ENCODE data around the gene SIK2.
"Not testable (repeated sequence)": the region's sequence is repeated elsewhere in the genome, so short reads cannot be mapped to it uniquely, and the experiment has no call there.

SIK2 gene

DNA sequence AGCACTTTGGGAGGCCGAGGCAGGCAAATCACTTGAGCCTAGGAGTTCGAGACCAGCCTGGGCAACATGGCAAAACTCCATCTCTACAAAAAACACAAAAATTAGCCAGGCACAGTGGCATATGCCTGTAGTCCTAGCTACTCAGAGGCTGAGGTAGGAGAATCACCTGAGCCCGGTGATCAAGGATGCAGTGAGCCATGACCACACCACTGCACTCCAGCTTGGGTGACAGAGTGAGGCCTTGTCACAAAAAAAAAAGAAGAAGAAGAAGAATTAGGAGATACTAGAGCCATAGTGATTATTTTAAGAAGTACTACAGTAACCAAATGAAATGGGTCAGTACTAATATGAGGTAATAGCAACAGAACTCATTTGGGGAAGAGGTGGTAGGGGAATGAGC, 56.2 kb downstream of the SIK2 start:
- DNase-seq (ENCODE audit: low read depth, low spot score): not testable (repeated sequence)

DNA sequence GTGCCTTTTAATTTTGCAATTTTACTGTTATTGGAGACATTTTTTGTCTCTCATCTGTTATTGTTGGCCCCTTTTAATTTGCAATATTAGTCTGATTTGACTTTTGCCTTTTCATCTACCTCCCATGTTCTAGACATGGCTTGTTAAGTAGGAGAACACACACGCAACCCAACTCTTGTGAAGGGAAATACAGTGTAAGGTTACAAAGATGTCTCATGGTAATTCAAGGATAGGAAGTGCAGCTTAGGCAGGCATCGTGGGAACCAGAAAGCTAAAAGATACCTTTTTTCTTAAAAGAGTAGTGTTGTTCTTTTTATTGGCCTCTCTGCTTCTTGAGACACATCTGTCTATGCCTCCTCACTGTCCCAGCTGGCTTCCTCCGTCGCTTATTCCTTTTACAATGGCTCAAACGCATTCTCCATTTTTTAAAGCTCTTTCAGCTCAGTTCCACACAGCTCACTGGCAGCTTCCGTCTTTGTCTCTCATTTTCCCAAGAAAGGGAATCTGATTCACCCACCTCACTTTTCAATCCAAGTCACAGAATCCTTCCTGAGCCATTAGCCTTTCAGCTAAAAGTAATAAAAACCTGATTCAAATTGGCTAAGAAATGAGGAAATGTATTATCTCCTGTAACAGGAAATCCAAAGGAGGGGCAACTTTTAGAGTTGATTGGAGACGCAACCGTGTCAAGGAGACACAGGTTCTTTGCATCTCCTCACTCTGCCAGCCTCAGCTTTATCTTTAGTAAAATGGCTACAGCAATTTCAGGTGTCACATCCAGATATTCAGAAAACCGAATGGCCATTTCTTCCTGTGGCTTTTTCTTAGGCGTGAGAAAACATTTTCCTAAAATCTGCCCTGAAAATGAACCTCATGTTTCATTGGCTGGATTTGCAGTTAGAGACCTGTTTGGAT, 57.2 kb downstream of the SIK2 start:
- DNase-seq (ENCODE audit: low read depth, low spot score): no peak

DNA sequence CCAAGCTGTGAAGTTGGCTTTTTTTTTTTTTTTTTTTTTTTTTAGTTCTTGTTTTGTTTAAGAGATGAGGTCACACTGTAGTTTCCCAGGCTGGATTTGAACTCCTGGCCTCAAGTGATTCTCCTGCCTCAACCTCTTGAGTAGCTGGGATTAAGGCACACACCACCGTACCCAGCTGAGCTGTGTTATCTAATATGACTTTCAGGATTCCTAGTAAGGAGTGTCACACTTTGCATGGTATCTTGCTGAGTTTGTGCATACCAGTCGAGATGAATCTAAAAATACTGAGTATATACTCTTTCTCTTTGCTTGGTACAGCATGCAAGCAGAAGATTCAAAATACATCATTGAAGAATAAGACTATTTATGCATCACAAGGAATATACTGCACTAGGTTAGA, 58.6 kb downstream of the SIK2 start:
- no peak for DNase-seq (ENCODE audit: low read depth, low spot score)

DNA sequence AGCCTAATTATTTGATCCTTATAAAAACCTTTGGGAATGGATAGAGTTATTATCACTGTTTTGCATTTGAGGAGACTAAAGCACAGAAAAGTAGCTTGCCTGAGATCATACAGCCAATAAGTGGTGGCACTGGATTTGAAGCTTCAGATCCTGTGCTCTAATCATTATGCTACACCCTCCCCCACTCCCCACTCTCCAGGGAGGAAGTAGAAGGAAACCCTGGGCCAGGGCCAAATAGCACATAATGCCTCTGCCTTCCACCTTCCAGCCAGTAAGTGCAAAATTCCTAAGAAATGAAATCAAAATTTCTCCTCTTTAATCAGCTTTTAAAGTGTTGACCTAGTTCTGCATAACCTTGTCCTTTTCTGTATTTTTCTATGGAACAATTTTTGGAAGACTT, 61.6 kb downstream of the SIK2 start:
- DNase-seq (ENCODE audit: low read depth, low spot score): no peak

DNA sequence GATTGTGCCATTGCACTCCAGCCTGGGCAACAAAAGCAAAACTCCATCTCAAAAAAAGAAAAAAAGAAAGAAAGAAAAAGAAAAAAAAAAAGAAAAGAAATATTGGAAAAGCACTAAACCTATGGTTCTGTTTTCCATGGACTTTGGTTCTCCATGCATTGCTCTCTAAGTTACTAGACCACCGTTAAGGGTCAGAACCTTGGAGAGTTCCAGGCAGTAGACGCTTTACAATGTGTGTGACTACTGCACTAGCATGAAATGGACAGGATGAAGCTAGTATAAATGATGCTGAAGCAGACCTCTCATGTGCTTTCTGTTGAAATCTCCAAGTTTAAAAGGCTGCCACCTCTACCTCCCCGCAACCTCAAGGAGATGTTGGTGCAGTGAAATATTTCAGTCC, 63.5 kb downstream of the SIK2 start:
- no peak for DNase-seq (ENCODE audit: low read depth, low spot score)

DNA sequence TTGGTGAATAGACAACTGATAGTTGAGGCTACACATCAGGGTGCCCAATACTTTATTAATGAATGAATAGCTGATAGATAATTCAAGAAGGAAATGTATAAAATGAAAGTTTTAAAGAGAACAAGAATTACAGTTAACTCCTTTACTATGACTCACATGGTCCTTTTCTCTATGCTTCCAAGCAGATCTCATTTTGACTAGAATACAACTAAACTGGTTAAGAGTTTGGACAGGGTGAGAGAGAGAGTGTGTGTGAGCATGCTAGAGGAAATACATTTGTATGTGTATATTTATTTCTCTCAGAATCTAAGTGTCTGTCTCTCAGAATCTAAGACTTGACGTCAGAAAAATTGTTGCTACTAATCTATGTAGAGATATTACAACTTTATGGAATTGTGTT, 66.7 kb downstream of the SIK2 start:
- DNase-seq (ENCODE audit: low read depth, low spot score): no peak

DNA sequence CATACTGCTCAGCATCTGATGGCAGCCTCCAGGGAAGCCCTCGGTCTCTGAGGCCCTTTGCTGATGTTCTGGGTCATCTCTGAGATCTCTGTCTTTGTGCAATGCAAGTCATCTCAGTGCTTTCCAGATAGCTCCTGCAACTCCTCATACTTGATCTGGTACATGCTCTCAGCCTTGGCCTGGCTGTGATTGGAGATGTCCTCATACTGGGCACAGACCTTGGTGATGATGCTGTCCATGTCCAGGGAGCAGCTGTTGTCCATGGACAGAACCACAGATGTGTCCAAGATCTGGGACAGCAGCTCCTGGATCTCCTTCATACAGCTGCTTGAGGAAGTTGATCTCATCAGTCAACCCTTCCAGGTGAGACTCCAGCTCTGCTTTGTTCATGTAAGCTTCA, 69.1 kb downstream of the SIK2 start:
- no peak for DNase-seq (ENCODE audit: low read depth, low spot score)

DNA sequence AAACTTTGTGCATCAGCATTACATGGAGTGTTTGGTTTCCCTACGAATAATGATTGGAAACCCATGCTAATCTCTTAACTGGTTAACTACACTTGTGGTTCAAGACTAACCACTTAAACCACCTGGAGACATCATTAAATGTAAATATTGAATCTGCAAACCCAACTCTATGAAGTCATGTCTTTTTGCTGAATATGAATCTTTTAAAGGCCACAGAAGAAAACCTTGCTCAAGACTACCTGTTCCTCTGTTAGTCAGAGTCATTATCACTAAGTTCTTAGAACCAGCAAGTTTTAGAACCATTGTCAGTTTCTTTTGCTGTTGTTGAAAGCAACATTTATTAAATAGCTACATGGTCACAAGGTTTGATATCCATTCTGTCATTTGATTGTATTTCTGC, 70.7 kb downstream of the SIK2 start:
- no peak for DNase-seq (ENCODE audit: low read depth, low spot score)

DNA sequence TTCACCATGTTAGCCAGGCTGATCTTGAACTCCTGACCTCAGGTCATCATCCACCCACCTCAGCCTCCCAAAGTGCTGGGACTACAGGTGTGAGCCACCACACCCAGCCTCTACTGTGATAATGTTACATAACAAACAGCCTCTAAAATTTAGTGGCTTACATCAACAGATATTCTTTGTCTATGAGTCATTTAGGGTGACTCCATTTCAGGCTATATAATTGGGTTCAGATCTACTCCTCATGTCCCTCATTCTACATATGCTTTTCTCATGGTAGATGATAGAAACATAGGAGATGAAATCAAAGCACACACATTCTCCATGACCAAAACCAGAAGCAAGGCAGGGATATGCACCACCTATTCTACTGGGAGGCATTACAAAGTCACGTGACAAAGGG, 72.7 kb downstream of the SIK2 start:
- DNase-seq (ENCODE audit: low read depth, low spot score): no peak

DNA sequence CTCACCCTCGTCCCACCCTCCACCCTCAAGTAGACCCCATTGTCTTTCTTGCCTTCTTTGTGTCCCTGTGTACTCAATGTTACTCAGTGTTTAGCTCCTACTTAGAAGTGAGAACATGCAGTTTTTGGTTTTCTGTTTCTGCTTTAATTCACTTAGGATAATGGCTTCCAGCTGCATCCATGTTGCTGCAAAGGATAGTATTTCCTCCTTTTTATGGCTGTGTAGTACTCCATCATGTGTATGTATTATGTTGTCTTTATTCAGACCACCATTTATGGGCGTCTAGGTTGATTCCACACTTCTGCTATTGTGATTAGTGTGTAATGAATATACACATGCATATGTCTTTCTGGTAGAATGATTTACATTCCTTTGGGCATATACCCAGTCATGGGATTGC, 73.6 kb downstream of the SIK2 start:
- no peak for DNase-seq (ENCODE audit: low read depth, low spot score)

DNA sequence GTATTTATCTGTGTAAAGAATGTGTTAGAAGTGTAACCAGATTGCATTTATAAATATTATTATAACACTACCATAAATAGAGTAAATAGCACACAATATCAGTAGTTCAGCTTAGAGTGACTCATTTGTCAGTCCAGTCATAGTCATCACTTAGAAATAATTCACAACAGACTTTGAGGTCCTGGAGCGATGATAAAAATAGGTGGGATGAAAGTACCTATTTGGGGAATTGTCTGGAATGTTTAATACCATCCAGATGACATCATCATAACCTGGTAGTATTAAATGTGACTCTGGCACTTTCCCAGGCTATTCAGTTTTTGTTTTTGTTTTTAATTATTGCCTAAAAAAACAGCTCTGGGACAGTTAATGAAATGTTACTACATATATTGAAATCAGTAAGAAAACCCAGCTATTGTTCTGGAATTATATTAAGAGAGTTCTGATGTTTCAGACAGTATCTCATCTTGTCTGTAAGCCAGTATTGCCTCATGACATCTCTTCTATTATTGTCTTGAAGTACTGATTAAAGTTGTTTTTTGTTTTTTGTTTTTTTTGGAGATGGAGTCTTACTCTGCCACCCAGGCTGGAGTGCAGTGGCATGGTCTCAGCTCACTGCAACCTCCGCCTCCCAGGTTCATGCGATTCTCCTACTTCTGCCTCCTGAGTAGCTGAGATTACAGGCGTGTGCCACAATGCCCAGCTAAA, 74.8 kb downstream of the SIK2 start:
- DNase-seq (ENCODE audit: low read depth, low spot score): no peak

DNA sequence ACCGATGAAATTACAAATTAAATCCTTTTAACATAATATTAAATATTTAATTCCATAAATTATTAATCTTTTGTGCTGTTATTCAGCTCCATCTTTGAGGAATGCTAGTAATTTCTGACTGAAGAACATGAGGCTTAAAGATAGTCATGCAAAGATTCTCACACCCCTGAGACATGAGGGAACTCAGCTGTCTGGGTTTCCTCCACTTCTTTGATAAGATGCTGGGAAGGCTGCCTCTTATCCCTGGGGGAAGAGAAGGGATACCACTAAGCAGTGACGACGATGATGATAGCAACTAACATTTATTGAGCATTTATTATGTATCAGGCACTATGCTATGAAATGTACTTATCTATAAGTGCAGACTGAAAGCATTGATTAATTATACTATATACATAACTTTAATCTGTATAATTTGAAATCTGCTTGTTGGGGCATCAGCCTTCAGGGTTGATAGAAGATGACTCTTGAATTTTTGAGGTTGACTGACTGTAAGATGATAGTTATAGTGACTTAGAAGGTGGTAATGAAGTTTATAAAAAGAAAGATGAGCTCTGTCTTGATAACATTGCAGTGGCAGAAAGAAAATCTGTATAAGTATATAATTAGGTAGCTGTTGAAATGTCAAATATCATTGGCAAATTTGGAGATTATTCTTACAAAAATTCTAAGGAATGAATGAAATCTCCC, 78.4 kb downstream of the SIK2 start:
- no peak for DNase-seq (ENCODE audit: low read depth, low spot score)

DNA sequence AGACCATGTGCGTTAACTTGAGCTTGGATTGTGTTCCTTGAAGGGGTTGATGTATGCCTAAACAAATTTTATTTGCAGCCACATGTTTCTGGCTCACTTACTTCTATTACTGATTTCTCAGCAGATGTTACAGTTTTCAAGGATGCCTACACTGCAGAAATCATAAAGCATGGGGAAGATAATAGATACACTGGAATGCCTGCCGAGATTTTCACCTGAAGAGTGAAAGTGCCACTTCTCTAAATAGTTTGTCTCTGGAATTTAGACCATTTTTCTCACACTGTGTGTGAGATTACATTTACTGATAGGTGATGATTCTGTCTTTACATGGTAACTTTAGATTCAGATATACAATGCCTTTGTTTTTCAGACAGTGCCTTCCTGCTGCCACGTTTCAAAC, 81.6 kb downstream of the SIK2 start:
- no peak for DNase-seq (ENCODE audit: low read depth, low spot score)

DNA sequence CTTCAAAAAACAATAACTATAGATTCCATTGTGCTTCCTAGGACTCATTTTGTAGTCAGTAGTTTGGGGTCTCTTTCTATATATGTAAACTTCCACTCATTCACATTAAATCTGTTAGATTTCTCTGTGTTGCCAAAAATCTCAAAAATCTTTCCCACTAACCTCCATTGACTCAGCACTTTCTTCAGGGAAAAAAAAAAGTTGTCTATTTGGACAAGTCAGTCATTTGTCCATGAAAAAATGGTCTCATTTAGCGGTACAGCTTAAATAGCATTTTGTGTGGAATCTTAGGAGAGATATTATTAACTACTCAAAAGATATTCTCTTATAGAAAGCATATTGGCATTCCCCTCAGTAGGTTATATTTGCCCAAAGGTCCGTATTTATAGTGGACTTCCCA, 82.0 kb downstream of the SIK2 start:
- no peak for DNase-seq (ENCODE audit: low read depth, low spot score)

DNA sequence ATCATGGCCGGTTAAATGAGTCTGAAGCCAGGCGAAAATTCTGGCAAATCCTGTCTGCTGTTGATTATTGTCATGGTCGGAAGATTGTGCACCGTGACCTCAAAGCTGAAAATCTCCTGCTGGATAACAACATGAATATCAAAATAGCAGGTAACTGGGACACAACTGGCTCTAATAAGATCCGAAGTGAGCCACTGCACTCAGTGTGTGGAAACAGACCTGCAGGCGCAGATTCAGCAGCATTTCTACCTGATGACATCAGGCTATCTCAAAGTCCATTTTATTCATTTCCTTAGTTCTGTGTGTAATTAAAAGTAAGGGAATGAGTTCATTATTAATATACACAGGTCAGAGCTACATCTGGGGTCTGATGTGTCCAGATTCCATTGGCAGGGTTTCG, 85.8 kb downstream of the SIK2 start:
- DNase-seq (ENCODE audit: low read depth, low spot score): no peak

DNA sequence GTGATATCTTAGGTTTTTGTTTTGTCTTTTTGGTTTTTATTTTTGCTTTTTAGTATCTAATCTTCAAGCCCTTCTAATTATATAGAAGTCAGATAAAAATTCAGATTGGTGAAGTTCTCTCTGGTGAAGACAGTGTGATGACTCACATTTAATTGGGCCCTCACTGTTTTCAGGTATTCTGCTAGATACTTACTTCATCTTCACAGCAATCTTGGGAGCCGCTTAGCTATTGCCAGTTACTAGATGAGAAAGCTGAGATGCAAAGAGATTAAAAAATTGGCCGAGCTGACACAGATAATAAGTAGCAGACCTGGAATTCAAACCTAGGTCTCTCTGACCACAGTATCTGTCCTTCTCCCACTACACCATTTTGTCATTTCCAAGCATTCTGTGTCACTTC, 88.9 kb downstream of the SIK2 start:
- DNase-seq (ENCODE audit: low read depth, low spot score): no peak

DNA sequence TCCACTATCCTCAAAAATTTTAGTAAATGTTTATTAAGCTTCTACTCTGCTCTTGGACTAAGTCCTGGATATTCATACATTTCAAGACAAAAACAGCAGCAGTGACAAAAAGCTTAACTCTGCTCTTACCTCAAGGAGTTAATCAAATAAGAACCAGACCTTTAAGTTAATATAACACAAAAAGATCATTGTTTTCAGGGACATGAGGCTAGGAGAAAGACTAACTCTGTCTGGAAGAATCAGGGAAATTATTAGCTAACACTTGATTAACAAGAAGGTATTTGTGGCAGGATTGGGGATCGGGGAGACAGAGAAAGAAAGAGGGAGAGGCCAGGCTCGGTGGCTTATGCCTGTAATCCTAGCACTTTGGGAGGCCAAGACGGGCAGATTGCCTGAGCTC, 89.5 kb downstream of the SIK2 start:
- no peak for DNase-seq (ENCODE audit: low read depth, low spot score)

DNA sequence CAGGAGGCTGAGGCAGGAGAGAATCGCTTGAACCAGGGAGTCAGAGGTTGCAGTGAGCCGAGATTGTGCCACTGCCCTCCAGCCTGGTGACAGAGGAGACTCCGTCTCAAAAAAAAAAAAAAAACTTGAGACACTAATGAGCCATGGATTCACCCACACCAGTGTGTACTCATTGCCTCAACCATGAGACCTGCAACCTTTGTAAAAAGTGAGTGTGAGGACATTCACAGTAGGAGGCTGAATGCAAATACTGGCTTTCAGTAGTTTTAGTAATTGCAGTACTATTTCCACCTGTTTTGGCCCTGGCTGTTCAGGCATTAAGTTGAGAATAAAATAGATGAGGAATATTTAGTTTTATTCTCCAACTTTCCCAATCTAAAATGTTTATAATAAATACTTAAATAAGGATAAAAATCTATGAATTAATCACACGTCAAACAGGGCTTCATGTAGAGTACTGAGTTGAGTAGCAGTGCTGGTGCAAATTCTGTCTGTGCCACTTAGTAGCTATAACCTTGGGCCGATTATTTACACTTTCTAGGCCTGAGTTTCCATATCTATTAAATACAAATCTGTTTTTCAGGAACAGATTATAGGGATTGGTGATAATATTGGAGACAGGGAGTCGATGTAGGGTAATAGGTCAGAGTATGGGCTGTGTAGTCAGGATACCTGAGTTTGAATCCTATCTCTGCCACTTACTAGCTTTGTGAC, 91.1 kb downstream of the SIK2 start:
- DNase-seq (ENCODE audit: low read depth, low spot score): no peak

DNA sequence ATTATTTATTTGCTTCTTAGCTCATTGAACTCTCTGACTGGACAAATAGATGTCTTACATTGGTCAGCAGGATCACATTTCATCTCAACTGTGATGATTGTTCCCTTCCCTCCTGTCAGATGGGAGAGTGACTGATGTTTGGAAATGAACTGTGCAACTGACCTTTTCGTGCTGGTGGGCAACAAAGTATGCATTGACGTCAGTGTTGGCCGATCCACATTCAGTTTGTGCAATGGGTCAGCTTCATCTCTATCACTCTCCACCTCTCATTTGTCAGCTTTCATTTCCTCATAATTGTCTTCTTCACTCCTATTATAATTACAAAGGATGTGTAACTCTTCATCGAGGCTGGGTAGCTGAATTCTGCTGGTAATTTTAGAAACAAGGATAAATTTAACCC, 92.6 kb downstream of the SIK2 start:
- DNase-seq (ENCODE audit: low read depth, low spot score): no peak

DNA sequence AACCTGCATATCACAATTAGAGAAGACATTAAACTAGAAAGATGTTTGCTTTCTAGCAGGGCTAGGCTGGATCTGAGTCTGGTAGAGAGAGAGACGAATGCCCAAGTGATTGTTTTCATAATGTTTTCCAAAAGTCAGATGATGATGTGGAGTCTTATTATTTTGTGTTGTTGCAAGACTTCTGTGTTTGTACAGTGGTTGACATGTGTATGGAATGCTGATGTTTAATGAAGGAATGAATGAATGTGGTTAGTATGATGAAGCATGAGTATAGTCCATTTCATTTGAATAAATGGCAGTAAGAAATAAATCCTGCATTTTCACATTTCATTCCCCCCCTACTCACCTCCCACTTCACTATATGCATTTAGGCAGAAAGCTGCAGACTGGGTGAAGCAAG, 94.3 kb downstream of the SIK2 start:
- no peak for DNase-seq (ENCODE audit: low read depth, low spot score)

DNA sequence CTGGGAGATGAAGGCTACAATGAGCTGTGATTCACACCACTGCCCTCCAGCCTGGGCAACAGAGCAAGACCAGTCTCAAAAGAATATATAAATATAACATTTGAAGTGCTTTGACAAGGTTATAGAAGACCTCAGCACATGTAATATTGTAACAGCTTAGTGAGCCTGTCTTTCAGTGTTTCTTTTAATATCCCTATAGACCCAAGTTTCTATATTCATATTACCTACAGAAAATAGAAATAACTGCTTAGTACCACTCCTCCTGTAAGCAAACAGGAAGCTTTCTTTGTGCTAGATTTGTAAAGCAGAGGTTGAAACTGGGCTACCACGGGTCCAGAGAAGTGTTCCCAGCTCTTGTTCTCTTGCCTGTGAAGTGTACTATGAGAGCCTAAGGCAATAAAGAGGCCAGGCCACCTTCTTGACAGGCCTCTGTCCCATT, 95.7 kb downstream of the SIK2 start:
- DNase-seq (ENCODE audit: low read depth, low spot score): no peak
